Measurements from ENCODE around the gene TM2D3.
"Not testable (repeated sequence)": the region's sequence is repeated elsewhere in the genome, so short reads cannot be mapped to it uniquely, and the experiment has no call there.

TM2D3 gene

DNA sequence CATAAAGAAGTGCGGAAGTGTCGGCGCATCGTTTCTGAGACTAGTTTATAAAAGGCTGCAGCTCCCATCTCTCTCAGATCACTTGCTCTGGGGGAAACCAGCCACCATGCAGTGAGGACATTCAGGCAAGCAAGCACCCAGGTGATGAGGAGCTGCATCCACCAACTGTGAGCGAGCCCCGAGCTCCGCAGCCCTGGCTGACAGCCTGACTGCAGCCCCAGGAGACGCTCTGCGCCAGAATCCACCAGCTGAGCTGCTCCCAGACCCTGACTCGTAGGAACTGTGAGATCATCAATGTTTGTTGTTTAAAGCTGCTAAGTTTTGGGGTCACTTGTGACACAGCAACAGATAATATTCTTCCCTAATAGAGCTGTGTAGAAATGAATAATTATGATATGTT is 5.0 kb upstream of the TM2D3 start:
- H3K27ac ChIP-seq (replicated peaks): no peak overlapping the region
- H3K4me3 ChIP-seq (replicated peaks; ENCODE audit: insufficient read depth, low read length): no peak overlapping the region
- TF ChIP-seq SPI1 (IDR thresholded peaks at IDR 0.05; ENCODE audit: borderline replicate concordance, low read depth): no peak
- no peak for DNase-seq (ENCODE audit: low read depth in 1 of 2, low spot score in 1 of 2)
- H3K27me3 ChIP-seq (ENCODE audit: insufficient read depth, poor library complexity, severe bottlenecking): no peaks in the 10 kb centered on the region

GRCh38 chr15:101654624-101655337 is 2.6 kb upstream of the TM2D3 start:
- not testable (repeated sequence) for H3K27ac ChIP-seq (replicated peaks); H3K4me3 ChIP-seq (replicated peaks; ENCODE audit: insufficient read depth, low read length); H3K27me3 ChIP-seq (ENCODE audit: insufficient read depth, poor library complexity, severe bottlenecking)
- TF ChIP-seq, protein P1, sequence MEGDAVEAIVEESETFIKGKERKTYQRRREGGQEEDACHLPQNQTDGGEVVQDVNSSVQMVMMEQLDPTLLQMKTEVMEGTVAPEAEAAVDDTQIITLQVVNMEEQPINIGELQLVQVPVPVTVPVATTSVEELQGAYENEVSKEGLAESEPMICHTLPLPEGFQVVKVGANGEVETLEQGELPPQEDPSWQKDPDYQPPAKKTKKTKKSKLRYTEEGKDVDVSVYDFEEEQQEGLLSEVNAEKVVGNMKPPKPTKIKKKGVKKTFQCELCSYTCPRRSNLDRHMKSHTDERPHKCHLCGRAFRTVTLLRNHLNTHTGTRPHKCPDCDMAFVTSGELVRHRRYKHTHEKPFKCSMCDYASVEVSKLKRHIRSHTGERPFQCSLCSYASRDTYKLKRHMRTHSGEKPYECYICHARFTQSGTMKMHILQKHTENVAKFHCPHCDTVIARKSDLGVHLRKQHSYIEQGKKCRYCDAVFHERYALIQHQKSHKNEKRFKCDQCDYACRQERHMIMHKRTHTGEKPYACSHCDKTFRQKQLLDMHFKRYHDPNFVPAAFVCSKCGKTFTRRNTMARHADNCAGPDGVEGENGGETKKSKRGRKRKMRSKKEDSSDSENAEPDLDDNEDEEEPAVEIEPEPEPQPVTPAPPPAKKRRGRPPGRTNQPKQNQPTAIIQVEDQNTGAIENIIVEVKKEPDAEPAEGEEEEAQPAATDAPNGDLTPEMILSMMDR (IDR thresholded peaks at IDR 0.05; ENCODE audit: insufficient read depth, low read length): peak; percentile 39
- peak; percentile 57 to 82 for DNase-seq (ENCODE audit: low read depth in 1 of 2, low spot score in 1 of 2)

DNA sequence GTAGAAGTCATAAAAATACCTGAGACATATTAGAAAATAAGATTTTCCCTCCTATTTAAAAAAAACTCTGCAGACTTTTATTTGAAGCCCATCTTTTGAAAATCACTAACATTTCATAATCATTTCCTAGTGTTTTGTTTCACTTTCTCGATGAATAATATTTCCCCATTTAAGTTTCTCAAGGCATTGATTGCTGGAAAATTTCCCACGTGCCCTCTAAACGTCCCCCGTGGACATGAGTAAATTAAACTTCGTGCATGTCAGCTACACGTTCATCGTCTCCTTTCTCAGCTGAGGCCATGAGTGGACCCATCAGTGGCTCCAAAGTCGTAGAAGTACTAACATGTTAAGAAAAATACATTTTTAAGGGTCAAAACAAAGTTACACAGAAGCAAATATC is 2.0 kb upstream of the TM2D3 start:
- H3K4me3 ChIP-seq (replicated peaks; ENCODE audit: insufficient read depth, low read length): no peak overlapping the region
- no peaks in the 10 kb centered on the region for H3K27me3 ChIP-seq (ENCODE audit: insufficient read depth, poor library complexity, severe bottlenecking)
- TF ChIP-seq, protein P2, sequence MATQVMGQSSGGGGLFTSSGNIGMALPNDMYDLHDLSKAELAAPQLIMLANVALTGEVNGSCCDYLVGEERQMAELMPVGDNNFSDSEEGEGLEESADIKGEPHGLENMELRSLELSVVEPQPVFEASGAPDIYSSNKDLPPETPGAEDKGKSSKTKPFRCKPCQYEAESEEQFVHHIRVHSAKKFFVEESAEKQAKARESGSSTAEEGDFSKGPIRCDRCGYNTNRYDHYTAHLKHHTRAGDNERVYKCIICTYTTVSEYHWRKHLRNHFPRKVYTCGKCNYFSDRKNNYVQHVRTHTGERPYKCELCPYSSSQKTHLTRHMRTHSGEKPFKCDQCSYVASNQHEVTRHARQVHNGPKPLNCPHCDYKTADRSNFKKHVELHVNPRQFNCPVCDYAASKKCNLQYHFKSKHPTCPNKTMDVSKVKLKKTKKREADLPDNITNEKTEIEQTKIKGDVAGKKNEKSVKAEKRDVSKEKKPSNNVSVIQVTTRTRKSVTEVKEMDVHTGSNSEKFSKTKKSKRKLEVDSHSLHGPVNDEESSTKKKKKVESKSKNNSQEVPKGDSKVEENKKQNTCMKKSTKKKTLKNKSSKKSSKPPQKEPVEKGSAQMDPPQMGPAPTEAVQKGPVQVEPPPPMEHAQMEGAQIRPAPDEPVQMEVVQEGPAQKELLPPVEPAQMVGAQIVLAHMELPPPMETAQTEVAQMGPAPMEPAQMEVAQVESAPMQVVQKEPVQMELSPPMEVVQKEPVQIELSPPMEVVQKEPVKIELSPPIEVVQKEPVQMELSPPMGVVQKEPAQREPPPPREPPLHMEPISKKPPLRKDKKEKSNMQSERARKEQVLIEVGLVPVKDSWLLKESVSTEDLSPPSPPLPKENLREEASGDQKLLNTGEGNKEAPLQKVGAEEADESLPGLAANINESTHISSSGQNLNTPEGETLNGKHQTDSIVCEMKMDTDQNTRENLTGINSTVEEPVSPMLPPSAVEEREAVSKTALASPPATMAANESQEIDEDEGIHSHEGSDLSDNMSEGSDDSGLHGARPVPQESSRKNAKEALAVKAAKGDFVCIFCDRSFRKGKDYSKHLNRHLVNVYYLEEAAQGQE (IDR thresholded peaks at IDR 0.05; ENCODE audit: insufficient replicate concordance, low read depth): no peak
- no peak for DNase-seq (ENCODE audit: low read depth in 1 of 2, low spot score in 1 of 2)
- no peak overlapping the region for H3K27ac ChIP-seq (replicated peaks)

DNA sequence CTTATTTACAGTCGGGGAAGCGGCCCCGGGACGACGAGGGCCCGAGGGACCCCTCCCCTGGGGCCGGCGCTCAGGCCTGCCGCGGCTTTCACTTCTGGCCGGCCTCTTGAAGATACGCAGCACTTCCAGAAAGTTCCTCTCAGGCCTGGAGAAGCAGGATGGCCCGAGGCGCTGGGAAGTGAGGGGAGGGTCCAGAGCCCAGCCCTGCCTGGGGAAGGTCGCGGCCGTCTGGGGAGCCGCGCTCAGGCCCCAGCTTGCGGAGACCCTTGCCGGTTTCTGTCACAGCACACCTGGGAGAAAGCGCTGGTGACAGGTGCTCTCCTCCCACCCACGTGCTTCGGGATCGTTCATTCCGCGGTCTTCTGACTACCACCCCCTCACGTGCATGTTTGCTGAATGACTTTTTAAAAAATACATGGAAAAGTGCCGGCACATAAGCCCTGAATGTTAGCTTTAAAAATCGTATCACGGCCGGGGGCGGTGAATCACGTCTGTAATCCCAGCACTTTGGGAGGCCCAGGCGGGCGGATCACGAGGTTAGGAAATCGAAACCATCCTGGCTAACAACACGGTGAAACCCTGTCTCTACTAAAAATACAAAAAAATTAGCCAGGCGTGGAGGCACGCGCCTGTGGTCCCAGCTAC is 727 bp upstream of the TM2D3 start:
- no peak for DNase-seq (ENCODE audit: low read depth in 1 of 2, low spot score in 1 of 2)
- Histone ChIP-seq H3K27ac (replicated peaks) (peak overlapping the region; percentile 86), H3K4me3 (replicated peaks; ENCODE audit: insufficient read depth, low read length) (peak overlapping the region; percentile 61), H3K27me3 (ENCODE audit: insufficient read depth, poor library complexity, severe bottlenecking) (no peaks in the 10 kb centered on the region)
- TF ChIP-seq, protein P1 (IDR thresholded peaks at IDR 0.05; ENCODE audit: insufficient read depth, low read length): no peak

DNA sequence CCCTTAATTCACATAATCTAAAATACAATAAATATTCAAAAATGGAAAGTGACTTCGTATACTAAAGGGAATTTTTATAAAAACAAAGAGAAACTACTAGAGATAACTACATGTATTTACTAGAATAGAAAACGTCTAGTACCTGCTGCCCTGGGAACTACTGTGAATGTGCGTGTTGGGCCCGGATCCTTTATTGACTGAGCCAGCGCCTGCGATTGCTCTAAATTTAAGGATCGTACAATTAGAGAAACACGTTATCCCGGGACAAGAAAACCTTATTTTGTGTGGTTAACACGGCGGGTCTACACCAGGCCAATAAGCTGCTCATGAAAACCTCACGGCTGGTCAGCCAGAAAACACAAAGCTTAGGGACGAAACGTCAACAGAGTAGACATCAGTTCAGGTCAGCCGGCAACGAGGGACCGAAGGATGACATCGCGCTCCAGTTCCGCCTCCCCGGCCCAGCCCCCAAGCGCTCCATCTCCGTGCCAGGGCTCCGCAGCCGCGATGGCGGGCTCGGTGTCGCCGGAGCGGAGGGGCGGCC is 555 bp downstream of the TM2D3 start:
- DNase-seq (ENCODE audit: low read depth in 1 of 2, low spot score in 1 of 2): no peak
- peak overlapping the region; percentile 61 for H3K4me3 ChIP-seq (replicated peaks; ENCODE audit: insufficient read depth, low read length)
- TF ChIP-seq GABPA (IDR thresholded peaks at IDR 0.05; ENCODE audit: low read depth) (no peak), POLR2AphosphoS5 (IDR thresholded peaks at IDR 0.05; ENCODE audit: low read depth) (no peak), SPI1 (IDR thresholded peaks at IDR 0.05; ENCODE audit: borderline replicate concordance, low read depth) (no peak)
- TF ChIP-seq, protein P2 (IDR thresholded peaks at IDR 0.05; ENCODE audit: insufficient replicate concordance, low read depth): no peak
- TF ChIP-seq, protein P1 (IDR thresholded peaks at IDR 0.05; ENCODE audit: insufficient read depth, low read length): no peak
- peak overlapping the region; percentile 86 for H3K27ac ChIP-seq (replicated peaks)
- H3K27me3 ChIP-seq (ENCODE audit: insufficient read depth, poor library complexity, severe bottlenecking): no peaks in the 10 kb centered on the region

Data from HL-60 (cell line).